ENCODE data around the gene CDH4.

Gene CDH4

GRCh38 chr20:61949714-61950640 lies 697.9 kb downstream of the CDH4 start:
- no peaks in the 10 kb centered on the region for H3K4me1 Mint-ChIP-seq (ENCODE audit: low read depth)
- H3K4me3 Mint-ChIP-seq = no peak overlapping the region
- H3K36me3 Mint-ChIP-seq (ENCODE audit: low read depth) = no peaks in the 10 kb centered on the region
- H3K27ac Mint-ChIP-seq = no peak overlapping the region
- H3K9me3 Mint-ChIP-seq = no peaks in the 10 kb centered on the region
- no peaks in the 10 kb centered on the region for H3K27me3 Mint-ChIP-seq (ENCODE audit: low read depth)
- DNase-seq (ENCODE audit: low spot score) = no peak

GRCh38 chr20:61950641-61951071 lies 698.6 kb downstream of the CDH4 start:
- no peaks in the 10 kb centered on the region for H3K36me3 Mint-ChIP-seq (ENCODE audit: low read depth)
- DNase-seq (ENCODE audit: low spot score) = no peak
- H3K4me3 Mint-ChIP-seq = no peak overlapping the region
- H3K27me3 Mint-ChIP-seq (ENCODE audit: low read depth) = peaks cover 2% of the 10 kb centered on the region
- H3K9me3 Mint-ChIP-seq = no peaks in the 10 kb centered on the region
- H3K27ac Mint-ChIP-seq = no peak overlapping the region
- H3K4me1 Mint-ChIP-seq (ENCODE audit: low read depth) = no peaks in the 10 kb centered on the region

- H3K4me3 Mint-ChIP-seq = no peak overlapping the region
- H3K4me1 Mint-ChIP-seq (ENCODE audit: low read depth) = no peaks in the 10 kb centered on the region
- H3K36me3 Mint-ChIP-seq (ENCODE audit: low read depth) = no peaks in the 10 kb centered on the region
- H3K27ac Mint-ChIP-seq = no peak overlapping the region
- peaks cover 2% of the 10 kb centered on the region for H3K27me3 Mint-ChIP-seq (ENCODE audit: low read depth)
- DNase-seq (ENCODE audit: low spot score) = no peak
- no peaks in the 10 kb centered on the region for H3K9me3 Mint-ChIP-seq
These were observed 699.9 kb downstream of the CDH4 start for GRCh38 chr20:61951695-61952533.

GRCh38 chr20:61953037-61954021 lies 701.3 kb downstream of the CDH4 start:
- Mint-ChIP-seq H3K27me3 (ENCODE audit: low read depth) (peaks cover 2% of the 10 kb centered on the region), H3K4me3 (no peak overlapping the region), H3K27ac (no peak overlapping the region), H3K36me3 (ENCODE audit: low read depth) (no peaks in the 10 kb centered on the region), H3K9me3 (no peaks in the 10 kb centered on the region), H3K4me1 (ENCODE audit: low read depth) (no peaks in the 10 kb centered on the region)
- no peak for DNase-seq (ENCODE audit: low spot score)

- H3K4me3 Mint-ChIP-seq = no peak overlapping the region
- H3K9me3 Mint-ChIP-seq = no peaks in the 10 kb centered on the region
- peaks cover 2% of the 10 kb centered on the region for H3K27me3 Mint-ChIP-seq (ENCODE audit: low read depth)
- no peak for DNase-seq (ENCODE audit: low spot score)
- no peaks in the 10 kb centered on the region for H3K36me3 Mint-ChIP-seq (ENCODE audit: low read depth)
- no peak overlapping the region for H3K27ac Mint-ChIP-seq
- no peaks in the 10 kb centered on the region for H3K4me1 Mint-ChIP-seq (ENCODE audit: low read depth)
These were observed 702.4 kb downstream of the CDH4 start for GRCh38 chr20:61954276-61955021.

- peaks cover 2% of the 10 kb centered on the region for H3K27me3 Mint-ChIP-seq (ENCODE audit: low read depth)
These were observed 703.8 kb downstream of the CDH4 start for GRCh38 chr20:61955668-61956395.

GRCh38 chr20:61956396-61957342 lies 704.6 kb downstream of the CDH4 start:
- Mint-ChIP-seq H3K9me3 (no peaks in the 10 kb centered on the region), H3K27me3 (ENCODE audit: low read depth) (peaks cover 2% of the 10 kb centered on the region), H3K27ac (no peak overlapping the region), H3K4me3 (no peak overlapping the region), H3K4me1 (ENCODE audit: low read depth) (no peaks in the 10 kb centered on the region), H3K36me3 (ENCODE audit: low read depth) (no peaks in the 10 kb centered on the region)
- DNase-seq (ENCODE audit: low spot score) = no peak

More at GRCh38 chr20:61955668-61956395, 703.8 kb downstream of the CDH4 start:
- DNase-seq (ENCODE audit: low spot score) = no peak
- Mint-ChIP-seq H3K36me3 (ENCODE audit: low read depth) (no peaks in the 10 kb centered on the region), H3K4me1 (ENCODE audit: low read depth) (no peaks in the 10 kb centered on the region), H3K4me3 (no peak overlapping the region), H3K27ac (no peak overlapping the region), H3K9me3 (no peaks in the 10 kb centered on the region)

GRCh38 chr20:61957961-61958715 lies 706.1 kb downstream of the CDH4 start:
- no peak overlapping the region for H3K27ac Mint-ChIP-seq
- H3K4me1 Mint-ChIP-seq (ENCODE audit: low read depth) = no peaks in the 10 kb centered on the region
- H3K4me3 Mint-ChIP-seq = no peak overlapping the region
- H3K27me3 Mint-ChIP-seq (ENCODE audit: low read depth) = peaks cover 2% of the 10 kb centered on the region
- no peak for DNase-seq (ENCODE audit: low spot score)
- no peaks in the 10 kb centered on the region for H3K36me3 Mint-ChIP-seq (ENCODE audit: low read depth)
- H3K9me3 Mint-ChIP-seq = no peaks in the 10 kb centered on the region

- no peak for DNase-seq (ENCODE audit: low spot score)
- Mint-ChIP-seq H3K4me3 (no peak overlapping the region), H3K27me3 (ENCODE audit: low read depth) (peaks cover 7% of the 10 kb centered on the region), H3K4me1 (ENCODE audit: low read depth) (no peaks in the 10 kb centered on the region), H3K36me3 (ENCODE audit: low read depth) (no peaks in the 10 kb centered on the region), H3K9me3 (no peaks in the 10 kb centered on the region), H3K27ac (no peak overlapping the region)
These were observed 707.0 kb downstream of the CDH4 start for GRCh38 chr20:61958773-61959700.

- no peak overlapping the region for H3K4me3 Mint-ChIP-seq
- no peak for DNase-seq (ENCODE audit: low spot score)
- peaks cover 13% of the 10 kb centered on the region for H3K27me3 Mint-ChIP-seq (ENCODE audit: low read depth)
These were observed 708.8 kb downstream of the CDH4 start for GRCh38 chr20:61960836-61961235.

More at GRCh38 chr20:61960836-61961235, 708.8 kb downstream of the CDH4 start:
- Mint-ChIP-seq H3K4me1 (ENCODE audit: low read depth) (no peaks in the 10 kb centered on the region), H3K36me3 (ENCODE audit: low read depth) (no peaks in the 10 kb centered on the region), H3K27ac (no peak overlapping the region), H3K9me3 (no peaks in the 10 kb centered on the region)
